NCI-H187 treated with DMSO at 0.1 percent for 48 hours (cell line): Measurements from ENCODE around the gene EXOSC5.
A peak's percentile ranks its signal among the peaks of the same experiment; 100 is the strongest.
"Not testable (repeated sequence)": the region's sequence is repeated elsewhere in the genome, so short reads cannot be mapped to it uniquely, and the experiment has no call there.

ENCODE experiments used
- DNase-seq: peaks from one replicate; lab custom pipeline; 2025; lab: John Stamatoyannopoulos, UW

The EXOSC5 gene

DNA sequence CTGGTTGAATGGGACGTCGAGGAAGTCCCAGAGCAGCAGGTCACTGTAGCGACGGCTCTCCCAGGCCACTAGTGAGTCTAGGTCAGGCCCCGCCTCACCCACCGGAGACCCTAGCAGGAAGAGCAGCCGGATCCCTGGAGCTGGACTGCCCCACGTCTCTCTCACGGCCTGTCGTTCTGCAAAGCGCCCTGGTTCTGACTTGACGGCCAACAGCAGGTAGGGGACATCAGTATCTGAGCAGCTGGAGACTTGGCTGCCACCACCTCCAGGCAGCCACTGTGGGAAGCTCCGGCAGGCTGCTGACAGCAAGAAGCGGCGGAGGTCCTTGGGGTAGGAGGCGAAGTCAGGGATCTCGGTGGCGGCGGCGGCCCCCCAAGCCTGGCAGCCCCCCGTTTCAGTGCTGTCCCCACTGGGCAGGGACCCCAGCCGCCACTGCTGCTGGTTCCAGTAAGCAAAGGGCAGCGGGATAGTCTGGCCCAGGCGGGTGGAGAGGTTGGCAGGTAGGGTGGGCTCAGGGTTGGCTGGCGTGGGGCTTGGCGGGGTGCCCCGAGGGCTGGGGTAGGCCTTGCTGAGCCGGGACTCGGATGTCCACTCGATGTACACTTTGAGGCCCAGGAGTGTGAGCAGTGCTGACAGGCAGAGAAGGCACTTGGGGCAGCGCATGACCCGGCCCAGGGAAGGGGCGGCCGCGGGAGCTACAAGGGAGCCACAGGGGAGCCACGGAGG is 29.1 kb upstream of the EXOSC5 start:
- no peak for DNase-seq

DNA sequence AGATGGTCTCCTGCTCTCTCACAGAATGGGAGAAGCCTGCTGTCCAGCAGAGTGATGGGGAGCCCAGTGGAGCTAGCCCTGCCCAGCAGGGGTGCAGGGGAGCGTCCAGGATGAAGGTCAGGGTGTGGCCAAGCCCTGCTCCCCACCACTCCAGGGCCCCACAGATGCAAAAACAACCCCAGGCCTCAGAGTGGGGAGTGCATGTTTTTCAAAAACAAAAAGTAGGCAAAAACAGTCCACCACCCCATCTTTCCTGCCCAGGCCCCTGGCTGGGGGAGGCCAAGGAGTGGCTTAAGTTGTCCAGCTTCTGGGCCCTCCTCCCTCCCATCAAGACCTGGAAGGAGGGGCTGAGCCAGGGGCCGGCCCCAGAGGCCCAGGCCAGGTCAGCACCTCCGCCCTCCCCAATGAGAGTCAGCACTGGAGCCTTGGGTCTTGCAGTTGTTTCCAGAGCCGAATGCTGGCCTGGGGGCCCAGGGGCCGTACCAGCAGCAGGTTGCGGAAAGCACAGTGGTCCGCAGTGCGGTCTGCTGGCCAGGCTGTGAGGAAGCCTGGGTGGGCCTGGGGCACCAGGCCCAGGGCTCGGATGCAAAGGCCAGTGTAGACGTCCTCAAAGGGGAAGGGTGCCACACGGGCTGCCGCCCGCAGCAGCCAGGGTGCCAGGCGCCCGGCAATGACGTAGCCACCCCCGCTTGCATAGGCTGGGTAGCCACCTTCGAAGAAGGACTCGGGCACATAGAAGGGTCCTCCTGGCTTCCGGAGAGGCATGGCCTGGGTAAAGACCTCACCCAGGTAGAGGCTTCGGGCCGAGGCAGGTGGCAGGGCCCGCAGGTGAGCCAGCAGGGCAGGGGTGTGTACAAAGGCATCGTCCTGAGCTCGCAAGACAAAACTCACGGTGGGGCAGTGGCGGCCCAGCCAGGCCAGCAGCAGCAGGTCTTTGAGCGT is 28.3 kb upstream of the EXOSC5 start:
- no peak for DNase-seq

DNA sequence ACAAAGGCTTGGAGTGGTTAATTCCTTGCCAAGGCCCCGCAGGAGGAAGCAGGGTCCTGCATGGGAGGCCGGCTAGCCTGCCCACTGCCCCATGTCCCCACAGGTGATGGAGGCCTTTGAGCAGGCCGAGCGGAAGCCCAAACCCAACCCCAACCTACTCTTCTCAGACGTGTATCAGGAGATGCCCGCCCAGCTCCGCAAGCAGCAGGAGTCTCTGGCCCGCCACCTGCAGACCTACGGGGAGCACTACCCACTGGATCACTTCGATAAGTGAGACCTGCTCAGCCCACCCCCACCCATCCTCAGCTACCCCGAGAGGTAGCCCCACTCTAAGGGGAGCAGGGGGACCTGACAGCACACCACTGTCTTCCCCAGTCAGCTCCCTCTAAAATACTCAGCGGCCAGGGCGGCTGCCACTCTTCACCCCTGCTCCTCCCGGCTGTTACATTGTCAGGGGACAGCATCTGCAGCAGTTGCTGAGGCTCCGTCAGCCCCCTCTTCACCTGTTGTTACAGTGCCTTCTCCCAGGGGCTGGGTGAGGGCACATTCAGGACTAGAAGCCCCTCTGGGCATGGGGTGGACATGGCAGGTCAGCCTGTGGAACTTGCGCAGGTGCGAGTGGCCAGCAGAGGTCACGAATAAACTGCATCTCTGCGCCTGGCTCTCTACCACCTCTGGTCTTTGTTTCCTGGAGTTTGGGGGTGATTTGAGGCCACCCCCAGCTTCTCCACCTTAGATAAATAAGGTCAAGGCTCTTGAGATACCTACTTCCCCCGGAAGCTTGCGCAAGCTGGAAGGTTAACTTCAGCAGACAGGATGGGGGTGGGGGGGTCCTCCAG is 27.4 kb upstream of the EXOSC5 start:
- DNase-seq, result no peak

DNA sequence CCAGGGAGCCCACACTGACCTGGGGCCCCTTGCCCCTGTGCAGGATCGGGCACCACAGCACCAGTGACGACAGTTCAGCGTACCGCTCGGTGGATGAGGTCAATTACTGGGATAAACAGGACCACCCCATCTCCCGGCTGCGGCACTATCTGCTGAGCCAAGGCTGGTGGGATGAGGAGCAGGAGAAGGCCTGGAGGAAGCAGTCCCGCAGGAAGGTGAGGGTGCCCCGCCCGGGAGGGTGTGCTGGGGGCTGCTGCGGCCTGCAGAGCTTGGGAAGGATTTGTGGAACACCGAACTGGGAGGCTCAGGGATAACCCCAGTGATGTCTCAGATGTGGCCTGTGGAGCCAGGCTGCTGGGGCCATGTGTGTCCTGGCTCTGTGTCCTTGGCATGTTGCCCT is 25.8 kb upstream of the EXOSC5 start:
- no peak for DNase-seq

DNA sequence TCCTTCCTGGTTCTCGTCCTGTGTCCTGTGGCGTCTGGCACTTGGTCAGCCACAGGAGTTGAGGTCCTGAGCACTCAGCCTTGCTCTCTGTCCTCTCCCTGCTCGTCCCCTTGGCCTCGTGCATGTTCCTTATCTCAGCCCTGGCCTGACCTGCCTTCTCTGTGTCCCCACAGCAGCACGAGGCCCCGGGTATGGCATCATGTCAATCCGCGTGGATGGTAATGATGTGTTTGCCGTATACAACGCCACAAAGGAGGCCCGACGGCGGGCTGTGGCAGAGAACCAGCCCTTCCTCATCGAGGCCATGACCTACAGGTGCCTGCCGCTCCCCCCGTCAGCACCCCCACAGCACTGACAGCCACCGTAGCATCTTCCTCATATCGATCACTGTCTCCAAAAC is 25.3 kb upstream of the EXOSC5 start:
- no peak for DNase-seq

DNA sequence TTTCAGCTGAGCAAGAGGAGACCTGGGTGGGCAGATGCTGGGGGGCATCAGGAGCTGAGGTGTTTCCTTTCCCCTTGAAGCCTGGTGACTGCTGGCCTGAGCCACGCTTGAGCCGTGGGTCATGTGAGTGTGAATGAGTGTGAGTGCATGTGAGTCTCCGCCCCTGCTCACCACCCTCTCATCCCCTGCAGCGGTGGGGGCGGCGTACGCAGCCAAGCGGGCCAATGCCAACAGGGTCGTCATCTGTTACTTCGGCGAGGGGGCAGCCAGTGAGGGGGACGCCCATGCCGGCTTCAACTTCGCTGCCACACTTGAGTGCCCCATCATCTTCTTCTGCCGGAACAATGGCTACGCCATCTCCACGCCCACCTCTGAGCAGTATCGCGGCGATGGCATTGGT is 24.8 kb upstream of the EXOSC5 start:
- no peak for DNase-seq

DNA sequence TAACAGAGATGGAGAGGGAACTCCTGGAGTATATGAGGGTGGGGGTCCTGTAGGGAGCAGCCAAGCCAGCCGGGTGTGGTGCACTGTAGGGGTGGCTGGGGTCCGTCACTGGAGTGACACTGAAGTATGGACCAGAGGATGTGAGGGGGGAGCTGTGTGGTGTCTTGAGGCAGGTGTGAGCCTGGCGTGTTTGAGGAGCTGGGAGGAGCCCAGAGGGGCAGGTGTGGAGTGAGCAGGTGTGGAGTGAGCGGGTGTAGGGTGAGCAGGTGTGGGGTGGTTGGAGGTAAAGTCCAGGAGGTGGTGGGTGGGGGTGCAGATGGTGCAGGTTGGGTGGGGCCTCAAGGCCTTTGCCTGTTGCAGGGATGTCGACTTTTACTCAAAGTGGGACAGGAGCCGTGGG is 24.2 kb upstream of the EXOSC5 start:
- DNase-seq, result peak; percentile 86

DNA sequence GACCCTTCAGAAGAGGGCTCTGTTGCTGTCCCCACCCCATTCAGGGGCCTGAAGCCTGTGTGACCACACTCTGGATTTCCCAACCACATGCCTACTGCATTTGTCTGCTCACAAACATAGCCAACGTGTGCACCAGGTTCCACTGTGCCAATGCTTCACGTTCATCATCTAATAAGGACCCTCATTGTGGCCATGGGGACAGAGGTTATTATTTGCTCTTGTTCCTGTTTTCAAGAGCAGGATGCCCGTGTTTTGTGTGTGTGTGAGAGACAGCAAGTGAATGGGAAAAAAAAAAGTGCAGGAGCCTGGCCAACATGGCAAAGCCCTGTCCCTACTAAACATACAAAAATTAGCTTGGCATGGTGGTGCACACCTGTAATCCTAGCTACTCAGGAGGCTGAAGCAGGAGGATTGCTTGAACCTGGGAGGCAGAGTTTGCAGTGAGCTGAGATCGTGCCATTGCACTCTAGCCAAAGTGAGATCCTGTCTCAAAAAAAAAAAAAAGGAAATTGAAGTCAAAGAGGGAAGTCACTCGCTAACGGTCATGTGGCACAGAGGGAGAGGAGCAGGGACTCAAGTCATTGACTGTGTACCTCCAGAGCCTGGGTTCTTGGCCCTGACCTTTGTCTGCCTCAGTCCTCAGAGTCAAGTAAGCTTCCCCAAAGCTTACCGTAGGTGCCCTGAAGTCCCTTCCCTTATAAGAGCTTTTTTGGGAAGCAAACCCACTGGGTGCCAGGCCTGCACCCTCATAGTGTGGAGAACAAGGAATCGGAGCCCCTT is 23.1 kb upstream of the EXOSC5 start:
- no peak for DNase-seq

DNA sequence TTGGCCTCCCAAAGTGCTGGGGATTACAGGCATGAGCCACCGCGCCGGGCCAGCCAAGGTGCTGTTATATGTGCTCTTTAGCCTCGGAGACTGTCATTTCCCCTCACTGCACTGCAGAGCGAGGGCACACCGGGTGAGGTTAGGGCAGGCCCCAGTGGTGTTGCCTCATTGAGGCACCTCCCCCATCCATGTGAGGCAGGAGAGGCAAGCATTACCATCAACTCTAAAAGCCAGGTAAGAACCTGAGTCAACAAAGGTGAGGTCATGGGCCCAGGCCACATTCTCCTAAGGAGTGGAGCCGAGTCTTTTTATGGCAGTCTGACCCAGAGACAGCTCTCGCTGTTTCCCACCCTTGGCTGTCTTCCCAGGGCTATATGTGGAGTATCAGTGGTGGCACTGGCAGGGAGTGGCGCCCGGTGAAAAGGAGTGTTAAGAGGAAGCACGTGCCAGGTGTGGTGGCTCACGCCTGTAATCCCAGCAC is 19.1 kb upstream of the EXOSC5 start:
- no peak for DNase-seq

DNA sequence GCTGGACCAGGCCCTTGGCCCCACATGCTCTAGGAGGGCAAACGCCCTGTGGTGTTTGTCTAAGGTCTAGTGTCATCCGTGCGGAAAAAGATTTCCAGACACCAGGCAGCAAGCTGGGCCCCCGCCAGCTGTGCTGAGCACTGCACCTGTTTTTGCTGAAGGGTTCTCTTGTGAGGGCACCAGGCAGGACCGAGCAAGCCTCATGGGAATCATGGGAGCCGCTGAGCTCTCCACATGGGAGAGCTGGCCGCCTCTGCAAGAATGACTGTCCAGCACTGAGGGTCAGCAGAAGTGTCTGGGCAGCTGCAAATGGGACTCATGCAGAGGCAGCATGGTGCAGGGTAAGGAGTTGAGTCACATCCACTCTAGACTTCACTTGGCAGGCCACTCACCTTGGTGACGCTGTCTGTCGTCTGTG is 18.0 kb upstream of the EXOSC5 start:
- DNase-seq, result peak; percentile 66

DNA sequence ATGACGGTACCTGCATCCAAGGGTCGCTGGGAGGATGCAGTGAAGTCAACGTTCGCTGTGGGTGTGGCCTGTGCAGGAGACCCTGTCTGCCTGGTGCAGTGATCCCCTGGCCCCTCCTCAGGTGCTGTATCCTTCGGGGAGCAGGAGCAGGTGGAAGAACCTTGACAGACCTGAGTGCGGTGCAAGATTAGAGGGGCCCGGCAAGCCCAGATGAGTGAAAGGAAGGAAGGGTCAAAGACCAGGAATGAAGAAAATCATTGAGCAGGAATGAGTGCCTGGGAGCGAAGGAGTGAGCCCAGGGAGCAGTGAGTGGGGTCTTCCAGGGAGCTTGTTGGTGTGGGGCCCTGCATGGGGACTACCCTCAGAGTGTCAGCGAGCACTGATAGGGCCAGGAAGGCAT is 17.3 kb upstream of the EXOSC5 start:
- DNase-seq, result no peak

DNA sequence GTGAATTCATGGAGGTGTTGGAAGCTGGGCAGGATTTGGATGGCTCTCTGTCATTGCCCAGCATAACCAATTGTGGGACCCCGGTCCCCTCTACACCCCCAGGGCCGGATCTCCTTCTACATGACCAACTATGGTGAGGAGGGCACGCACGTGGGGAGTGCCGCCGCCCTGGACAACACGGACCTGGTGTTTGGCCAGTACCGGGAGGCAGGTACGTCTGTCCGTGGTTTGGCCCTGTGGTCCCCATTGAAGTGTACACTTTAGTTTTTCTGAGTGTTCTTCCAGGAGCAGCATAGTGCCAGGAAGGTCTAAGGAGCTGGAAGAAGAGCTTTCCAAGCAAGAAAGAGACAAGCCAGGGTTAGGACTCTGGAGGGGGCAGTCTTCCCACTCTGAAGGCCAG is 16.8 kb upstream of the EXOSC5 start:
- no peak for DNase-seq

DNA sequence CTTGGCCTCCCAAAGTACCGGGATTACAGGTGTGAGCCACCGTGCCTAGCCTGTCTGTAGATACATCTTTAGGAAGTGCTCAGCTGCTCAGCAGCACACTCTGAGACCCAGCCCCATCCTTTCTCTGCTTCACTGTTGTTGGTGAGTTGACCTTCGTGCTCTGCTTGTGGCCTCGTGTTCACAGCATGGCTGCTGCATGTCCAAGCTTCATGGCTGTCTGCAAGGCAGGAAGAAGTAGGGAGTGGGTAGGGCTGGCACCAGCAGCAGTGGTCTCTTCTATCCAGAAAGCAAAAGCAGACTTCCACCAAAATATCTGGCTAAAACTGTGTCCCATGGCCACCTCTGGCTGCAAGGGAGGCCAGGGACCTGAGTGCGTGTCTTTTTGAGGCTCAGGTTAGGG is 15.8 kb upstream of the EXOSC5 start:
- DNase-seq, result no peak

DNA sequence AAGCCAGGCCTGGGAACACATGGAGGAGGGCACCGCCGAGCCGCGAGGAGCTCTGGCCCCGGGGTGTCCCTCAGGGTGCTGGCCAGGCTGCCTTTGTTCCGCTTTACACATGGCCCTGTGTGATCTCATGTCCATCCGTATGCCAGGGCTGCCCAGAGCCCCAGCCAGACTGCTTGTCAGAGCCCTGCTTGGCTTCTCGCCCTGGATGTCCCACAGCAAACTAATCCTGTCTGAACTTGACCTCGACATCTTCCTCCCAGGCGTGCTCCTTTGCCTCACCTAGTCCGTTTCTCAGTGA is 14.8 kb upstream of the EXOSC5 start:
- no peak for DNase-seq

DNA sequence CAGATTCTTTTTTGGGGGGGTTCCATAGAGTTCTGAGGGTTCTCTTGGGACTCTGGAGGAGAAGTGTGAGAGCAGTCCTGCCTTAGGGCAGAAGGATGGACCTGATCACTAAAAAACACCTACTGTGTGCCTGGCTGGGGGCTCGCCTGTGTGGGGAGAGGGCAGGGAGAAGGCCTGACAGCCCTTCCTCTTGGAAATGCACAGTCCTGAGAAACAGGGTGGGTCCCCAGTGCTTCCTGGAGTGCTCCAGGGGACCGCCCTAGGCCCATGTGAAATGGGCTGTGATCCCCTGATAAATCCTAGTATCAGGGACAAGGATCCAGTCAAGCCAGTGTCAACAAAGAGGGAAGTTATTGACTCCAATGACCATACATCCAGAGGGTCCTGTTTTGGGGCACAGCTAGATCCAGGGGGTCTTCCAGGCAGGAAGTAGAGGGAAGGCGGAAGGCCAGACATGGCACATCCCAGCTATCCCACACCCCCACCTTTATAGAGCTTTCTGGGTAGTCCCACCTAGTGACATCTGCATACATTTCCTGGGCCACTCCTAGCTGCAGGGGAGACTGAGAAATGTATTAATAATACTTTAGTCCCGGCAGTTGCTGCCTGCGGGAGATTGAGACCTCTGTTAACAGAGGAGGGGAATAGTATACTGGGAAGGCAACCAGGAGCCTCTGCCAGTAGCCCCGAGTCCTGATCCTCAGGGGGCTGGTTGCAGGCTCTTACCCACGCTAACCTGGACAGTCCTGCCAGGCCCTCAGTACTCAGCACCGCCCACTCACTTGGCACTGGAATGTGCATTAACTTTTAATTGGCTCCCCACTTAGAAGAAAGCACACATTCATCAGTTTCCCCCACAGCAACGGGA is 14.2 kb upstream of the EXOSC5 start:
- DNase-seq, result no peak

DNA sequence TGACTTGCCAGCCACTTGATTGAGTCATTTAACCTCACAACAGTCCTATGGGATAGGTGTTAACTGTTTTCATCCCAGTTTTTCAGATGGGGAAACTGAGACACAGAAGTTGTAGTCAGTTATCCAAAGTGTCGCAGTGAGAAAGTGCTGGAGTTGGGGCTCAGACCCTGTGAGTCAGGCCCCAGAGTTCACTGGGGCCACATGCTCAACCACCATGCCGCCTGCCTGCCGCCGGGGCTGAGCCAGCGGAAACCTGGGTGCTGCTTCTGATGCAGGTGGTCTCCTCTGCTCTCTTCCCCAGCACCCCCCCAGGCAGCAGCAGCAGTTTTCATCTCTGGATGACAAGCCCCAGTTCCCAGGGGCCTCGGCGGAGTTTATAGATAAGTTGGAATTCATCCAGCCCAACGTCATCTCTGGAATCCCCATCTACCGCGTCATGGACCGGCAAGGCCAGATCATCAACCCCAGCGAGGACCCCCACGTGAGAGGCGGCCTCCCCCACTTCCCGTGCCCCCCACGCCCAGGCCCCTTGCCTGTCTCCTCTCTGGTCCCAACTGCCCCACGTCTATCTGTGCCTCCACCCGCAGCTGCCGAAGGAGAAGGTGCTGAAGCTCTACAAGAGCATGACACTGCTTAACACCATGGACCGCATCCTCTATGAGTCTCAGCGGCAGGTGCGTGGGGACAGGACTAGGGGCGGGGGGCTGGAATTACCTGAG is 13.3 kb upstream of the EXOSC5 start:
- no peak for DNase-seq

DNA sequence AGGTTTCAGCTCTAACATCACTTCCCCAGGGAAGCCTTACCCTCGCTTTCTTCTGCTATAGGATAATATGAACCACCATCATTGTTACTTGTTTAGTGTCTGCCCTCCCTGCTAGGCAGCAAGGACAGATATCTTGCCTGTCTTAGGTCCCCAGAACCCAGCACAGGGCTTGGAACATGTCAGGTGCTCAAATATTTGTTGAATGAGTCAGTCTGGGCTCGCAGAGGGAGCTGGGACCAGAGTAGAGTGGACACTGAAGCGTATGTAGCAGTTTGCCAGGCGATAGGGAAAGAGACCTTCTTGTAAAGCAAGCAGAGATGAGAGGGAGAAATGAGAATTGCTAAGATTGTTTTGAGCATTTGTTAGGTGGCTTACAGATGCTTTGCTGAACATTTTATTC is 12.1 kb upstream of the EXOSC5 start:
- no peak for DNase-seq

DNA sequence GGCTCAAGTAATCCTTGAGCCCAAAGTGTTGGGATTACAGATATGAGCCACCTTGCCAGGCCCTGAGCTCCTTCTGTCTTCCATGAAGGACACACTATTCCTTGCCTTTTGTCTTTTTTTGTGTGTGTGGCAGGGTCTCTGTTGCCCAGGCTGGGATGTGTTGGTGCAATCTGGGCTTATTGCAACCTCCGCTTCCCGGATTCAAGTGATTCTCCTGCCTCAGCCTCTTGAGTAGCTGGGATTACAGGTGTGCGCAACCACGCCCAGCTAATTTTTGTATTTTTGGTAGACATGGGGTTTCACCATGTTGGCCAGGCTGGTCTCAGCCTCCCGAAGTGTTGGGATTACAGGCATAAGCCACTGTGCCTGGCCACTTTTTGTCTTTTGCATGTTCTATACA is 11.7 kb upstream of the EXOSC5 start:
- DNase-seq, result not testable (repeated sequence)

DNA sequence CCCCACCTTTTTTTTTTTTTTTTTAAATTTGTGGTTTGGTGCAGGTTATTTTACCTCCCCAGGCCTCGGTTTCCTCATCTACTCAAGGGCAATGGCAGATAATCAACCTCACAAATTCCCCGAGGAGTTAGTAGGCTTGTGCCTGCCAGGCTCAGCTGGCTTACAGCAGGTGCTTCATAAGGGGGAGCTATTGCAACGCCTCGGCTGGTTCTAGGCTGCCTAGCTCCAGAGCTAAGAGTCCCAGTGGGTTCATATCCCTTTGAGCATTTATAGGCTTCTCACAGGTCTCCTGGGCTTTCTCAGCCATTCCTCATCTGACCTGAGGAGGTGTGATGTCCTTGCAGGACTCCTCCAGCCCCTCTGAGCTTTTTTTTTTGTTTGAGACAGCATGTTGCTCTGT is 11.1 kb upstream of the EXOSC5 start:
- DNase-seq, result no peak

DNA sequence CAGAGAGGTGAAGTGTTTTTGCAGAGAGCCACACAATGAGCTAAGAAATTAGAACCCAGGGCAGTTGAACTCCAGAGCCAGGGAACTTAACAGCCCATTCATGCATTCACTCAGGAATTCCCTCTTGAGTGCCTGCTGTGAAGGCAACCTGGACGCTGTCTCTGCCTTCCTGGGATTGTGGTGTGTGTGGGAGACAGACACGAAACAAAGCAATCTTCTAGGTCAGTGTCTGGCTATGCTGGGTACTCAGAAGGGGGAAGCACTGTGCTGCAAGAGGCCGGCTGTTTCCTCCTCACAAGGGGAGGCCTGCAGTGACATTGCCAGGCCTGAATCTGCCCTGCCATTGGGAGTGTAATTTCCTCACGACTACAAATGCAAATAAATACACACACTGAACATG is 10.1 kb upstream of the EXOSC5 start:
- no peak for DNase-seq
